Liver (tissue), 9 donors: Measurements from ENCODE around the gene KIAA0586. TPM values are rescaled to one million over a fixed set of nuclear protein-coding genes. Genes with fewer than 3 reads are reported as not detected.

Experiments used
- DNase-seq: peaks from one replicate; pipeline ENCODE4 v3.0.0-alpha.2; 2017; ENCODE audit warnings: low spot score
- H3K27ac ChIP-seq, 2 donors: one replicate each; pipeline ENCODE4 v1.7.0; 2013; ENCODE audit warnings: inconsistent platforms in 2 of 2, low read length in 2 of 2, control low read depth in 1 of 2, low read depth in 1 of 2, mild to moderate bottlenecking in 1 of 2
- H3K27me3 ChIP-seq, 4 donors: one replicate each; pipeline versions ENCODE4 v1.6.1 to v1.7.0; 2013; ENCODE audit warnings: low read length in 3 of 4, inconsistent platforms in 1 of 4, mild to moderate bottlenecking in 1 of 4, moderate library complexity in 1 of 4; ENCODE audit not compliant: control insufficient read depth in 4 of 4, insufficient read depth in 4 of 4
- H3K36me3 ChIP-seq, 4 donors: one replicate each; pipeline versions ENCODE4 v1.6.1 to v1.7.0; 2013; ENCODE audit warnings: low read length in 3 of 4, mild to moderate bottlenecking in 3 of 4, low read depth in 1 of 4, moderate library complexity in 1 of 4; ENCODE audit not compliant: control insufficient read depth in 4 of 4, insufficient read depth in 3 of 4
- H3K4me1 ChIP-seq, 4 donors: one replicate each; pipeline versions ENCODE4 v1.6.1 to v1.7.0; 2013; ENCODE audit warnings: low read length in 3 of 4, mild to moderate bottlenecking in 3 of 4, moderate library complexity in 1 of 4; ENCODE audit not compliant: control insufficient read depth in 4 of 4, insufficient read depth in 4 of 4
- H3K4me3 ChIP-seq, 3 donors: one replicate each; pipeline versions ENCODE4 v1.6.1 to v1.7.0; 2013; ENCODE audit warnings: low read length in 3 of 3, control low read depth in 1 of 3, low read depth in 1 of 3, mild to moderate bottlenecking in 1 of 3
- H3K9ac ChIP-seq, 2 donors: one replicate each; pipeline ENCODE4 v1.7.0; 2013; ENCODE audit warnings: low read length in 2 of 2, mild to moderate bottlenecking in 2 of 2, moderate library complexity in 2 of 2, control low read depth in 1 of 2, low read depth in 1 of 2
- H3K9me3 ChIP-seq, 4 donors: one replicate each; pipeline versions ENCODE4 v1.6.1 to v1.7.0; 2013; ENCODE audit warnings: low read length in 3 of 4; ENCODE audit not compliant: control insufficient read depth in 4 of 4
- HNF4A ChIP-seq, 2 donors: conservative IDR thresholded peaks; 2 replicates each; pipeline ENCODE4 v1.6.1; 2016; ENCODE audit warnings: antibody characterized with exemption in 2 of 2, mild to moderate bottlenecking in 2 of 2
- HNF4G ChIP-seq: IDR thresholded peaks from 2 replicates; pipeline ENCODE4 v1.6.1; 2016; ENCODE audit warnings: antibody characterized with exemption
- RAD21 ChIP-seq, 2 donors: IDR thresholded peaks; 2 replicates each; pipeline ENCODE4 v1.6.1; 2016; ENCODE audit warnings: antibody characterized with exemption in 2 of 2, mild to moderate bottlenecking in 2 of 2
- TAF1 ChIP-seq: conservative IDR thresholded peaks from 2 replicates; pipeline ENCODE4 v1.6.1; 2016; ENCODE audit warnings: antibody characterized with exemption, mild to moderate bottlenecking
- YY1 ChIP-seq: IDR thresholded peaks from 2 replicates; pipeline ENCODE4 v1.6.1; 2016; ENCODE audit warnings: antibody characterized with exemption, mild to moderate bottlenecking
- WGBS: extraction: QIAGEN DNeasy Blood & Tissue Kit; methylation state at CpG from one replicate; pipeline ENCODE4 v1.1.7; 2013; 5-methylcytosine and 5-hydroxymethylcytosine counted together
- polyA plus RNA-seq, 2 donors: library from polyadenylated mRNA; stranded (reverse) in 1 of 2; unstranded in 1 of 2; fragments of 200-250 nt in 1 of 2; fragments of >200 nt in 1 of 2; fragmentation: Nextera tagmentation in 1 of 2; extraction: Ambion mirVana in 1 of 2; gene quantifications; one replicate each; pipeline versions ENCODE4 v1.2.1 to v1.2.3, GENCODE V29; 2013 to 2015
- total RNA-seq, 2 donors: library from RNA; depleted of rRNA; stranded (reverse); fragments of >200 nt; gene quantifications; one replicate each; pipeline ENCODE4 v1.2.3, GENCODE V29; 2014
- TF ChIP-seq, protein P1 (sequence below): IDR thresholded peaks from 2 replicates; pipeline ENCODE4 v1.6.1; 2016; ENCODE audit warnings: antibody characterized with exemption
- TF ChIP-seq, protein P2 (sequence below): fragments of 150-350 bp; IDR thresholded peaks from 2 replicates; pipeline ENCODE4 v1.5.1; 2017; ENCODE audit warnings: improper control_type of control experiment, low read depth, low read length; ENCODE audit not compliant: missing input control
- TF ChIP-seq, protein P3 (sequence below): IDR thresholded peaks from 2 replicates; pipeline ENCODE4 v1.6.1; 2016; ENCODE audit warnings: antibody characterized with exemption, mild to moderate bottlenecking
- TF ChIP-seq, protein P4 (sequence below): IDR thresholded peaks from 2 replicates; pipeline ENCODE4 v1.6.1; 2016; ENCODE audit warnings: antibody characterized with exemption
- donor health status: healthy.
- donor health status: healthy.
- donor health status: healthy.
- donor health status: healthy.
- donor health status: healthy.

KIAA0586 gene
- total and polyA plus RNA-seq, 4 donors, result 3.6 to 18.2 (median 7.8) TPM

DNA sequence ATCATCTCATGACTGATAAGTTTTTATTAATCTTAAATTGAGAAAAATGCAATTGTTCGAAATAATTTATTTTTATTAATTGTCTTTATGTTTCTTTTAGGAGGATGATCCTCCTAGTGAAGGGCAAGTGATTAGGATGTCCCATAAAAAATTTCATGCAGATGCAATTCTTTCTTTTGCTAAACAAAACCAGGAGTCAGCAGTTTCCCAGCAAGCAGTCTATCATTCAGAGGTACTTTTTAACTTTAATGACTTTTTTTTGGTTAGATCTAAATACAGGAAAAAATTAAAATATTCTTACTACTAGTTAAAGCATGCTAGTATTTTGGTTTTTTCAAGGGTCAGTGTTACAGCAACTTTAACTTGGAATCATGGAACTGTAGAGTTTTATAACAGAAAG, 64.5 kb downstream of the KIAA0586 start (continued):
- TF ChIP-seq, protein P1, sequence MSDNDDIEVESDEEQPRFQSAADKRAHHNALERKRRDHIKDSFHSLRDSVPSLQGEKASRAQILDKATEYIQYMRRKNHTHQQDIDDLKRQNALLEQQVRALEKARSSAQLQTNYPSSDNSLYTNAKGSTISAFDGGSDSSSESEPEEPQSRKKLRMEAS, result no peak
- TF ChIP-seq HNF4A (conservative IDR thresholded peaks at IDR 0.05), result no peak

DNA sequence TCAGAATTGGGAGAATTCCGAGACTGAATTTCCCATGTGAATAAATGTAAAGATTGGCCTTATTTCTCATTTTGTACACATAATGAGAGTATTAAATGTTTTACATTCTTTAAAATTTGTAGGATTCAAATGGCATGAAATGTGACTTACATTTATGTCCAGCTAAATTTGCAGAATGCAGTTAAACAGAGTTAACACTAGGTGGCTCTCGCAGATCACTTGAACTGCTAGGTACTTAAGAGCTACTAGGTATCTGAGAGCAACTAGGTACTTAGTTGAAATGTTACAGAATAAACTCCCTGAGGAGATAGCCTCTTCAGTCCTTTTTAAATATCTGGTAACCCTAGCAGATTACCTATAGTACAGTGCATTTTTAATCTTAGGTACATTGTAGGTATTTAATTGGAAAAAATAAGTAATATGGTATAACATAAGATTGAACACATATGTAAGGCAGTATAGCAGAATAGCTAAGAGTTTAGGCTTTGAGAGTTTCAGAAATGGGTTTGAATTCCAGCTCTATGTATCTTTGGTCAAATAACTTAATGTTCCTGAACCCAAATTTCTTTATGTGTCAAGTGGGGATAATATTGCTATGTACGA, 73.8 kb downstream of the KIAA0586 start:
- no peak overlapping the region for H3K27ac ChIP-seq
- no peak overlapping the region for H3K4me3 ChIP-seq
- no peaks in the 10 kb centered on the region for H3K9me3 ChIP-seq
- TF ChIP-seq YY1 (no peak), RAD21 (IDR thresholded peaks at IDR 0.05) (peak; percentile 86 to 91)
- TF ChIP-seq, protein P2, sequence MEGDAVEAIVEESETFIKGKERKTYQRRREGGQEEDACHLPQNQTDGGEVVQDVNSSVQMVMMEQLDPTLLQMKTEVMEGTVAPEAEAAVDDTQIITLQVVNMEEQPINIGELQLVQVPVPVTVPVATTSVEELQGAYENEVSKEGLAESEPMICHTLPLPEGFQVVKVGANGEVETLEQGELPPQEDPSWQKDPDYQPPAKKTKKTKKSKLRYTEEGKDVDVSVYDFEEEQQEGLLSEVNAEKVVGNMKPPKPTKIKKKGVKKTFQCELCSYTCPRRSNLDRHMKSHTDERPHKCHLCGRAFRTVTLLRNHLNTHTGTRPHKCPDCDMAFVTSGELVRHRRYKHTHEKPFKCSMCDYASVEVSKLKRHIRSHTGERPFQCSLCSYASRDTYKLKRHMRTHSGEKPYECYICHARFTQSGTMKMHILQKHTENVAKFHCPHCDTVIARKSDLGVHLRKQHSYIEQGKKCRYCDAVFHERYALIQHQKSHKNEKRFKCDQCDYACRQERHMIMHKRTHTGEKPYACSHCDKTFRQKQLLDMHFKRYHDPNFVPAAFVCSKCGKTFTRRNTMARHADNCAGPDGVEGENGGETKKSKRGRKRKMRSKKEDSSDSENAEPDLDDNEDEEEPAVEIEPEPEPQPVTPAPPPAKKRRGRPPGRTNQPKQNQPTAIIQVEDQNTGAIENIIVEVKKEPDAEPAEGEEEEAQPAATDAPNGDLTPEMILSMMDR, result peak; percentile 82
- H3K9ac ChIP-seq, result no peak overlapping the region
- WGBS, result 51% methylated on average over 3 of the region's 3 CpGs
- H3K4me1 ChIP-seq, result no peaks in the 10 kb centered on the region
- H3K27me3 ChIP-seq, result no peaks in the 10 kb centered on the region
- peaks cover 5 to 17% (median 7%) of the 10 kb centered on the region in 4 donors for H3K36me3 ChIP-seq
- DNase-seq, result no peak

DNA sequence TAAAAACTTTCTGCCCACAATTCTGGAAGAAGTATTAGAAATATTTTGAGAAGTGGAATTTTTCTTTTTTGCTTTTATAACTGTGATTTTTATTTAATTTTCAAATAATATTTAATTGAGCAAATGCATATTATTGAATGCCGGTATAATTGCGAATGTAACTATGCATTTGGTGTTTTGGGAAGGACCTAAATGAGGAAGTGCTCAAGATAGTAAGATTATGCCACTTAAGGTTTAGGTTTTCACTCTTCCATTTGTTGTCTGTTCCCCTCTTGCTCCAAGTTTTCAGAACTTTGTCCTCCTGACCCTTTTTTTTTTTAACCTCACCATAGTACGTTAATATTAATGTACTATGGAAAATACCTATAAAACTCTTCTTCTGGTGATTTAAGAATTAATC, 85.8 kb downstream of the KIAA0586 start:
- TF ChIP-seq YY1, result no peak
- TF ChIP-seq, protein P3, sequence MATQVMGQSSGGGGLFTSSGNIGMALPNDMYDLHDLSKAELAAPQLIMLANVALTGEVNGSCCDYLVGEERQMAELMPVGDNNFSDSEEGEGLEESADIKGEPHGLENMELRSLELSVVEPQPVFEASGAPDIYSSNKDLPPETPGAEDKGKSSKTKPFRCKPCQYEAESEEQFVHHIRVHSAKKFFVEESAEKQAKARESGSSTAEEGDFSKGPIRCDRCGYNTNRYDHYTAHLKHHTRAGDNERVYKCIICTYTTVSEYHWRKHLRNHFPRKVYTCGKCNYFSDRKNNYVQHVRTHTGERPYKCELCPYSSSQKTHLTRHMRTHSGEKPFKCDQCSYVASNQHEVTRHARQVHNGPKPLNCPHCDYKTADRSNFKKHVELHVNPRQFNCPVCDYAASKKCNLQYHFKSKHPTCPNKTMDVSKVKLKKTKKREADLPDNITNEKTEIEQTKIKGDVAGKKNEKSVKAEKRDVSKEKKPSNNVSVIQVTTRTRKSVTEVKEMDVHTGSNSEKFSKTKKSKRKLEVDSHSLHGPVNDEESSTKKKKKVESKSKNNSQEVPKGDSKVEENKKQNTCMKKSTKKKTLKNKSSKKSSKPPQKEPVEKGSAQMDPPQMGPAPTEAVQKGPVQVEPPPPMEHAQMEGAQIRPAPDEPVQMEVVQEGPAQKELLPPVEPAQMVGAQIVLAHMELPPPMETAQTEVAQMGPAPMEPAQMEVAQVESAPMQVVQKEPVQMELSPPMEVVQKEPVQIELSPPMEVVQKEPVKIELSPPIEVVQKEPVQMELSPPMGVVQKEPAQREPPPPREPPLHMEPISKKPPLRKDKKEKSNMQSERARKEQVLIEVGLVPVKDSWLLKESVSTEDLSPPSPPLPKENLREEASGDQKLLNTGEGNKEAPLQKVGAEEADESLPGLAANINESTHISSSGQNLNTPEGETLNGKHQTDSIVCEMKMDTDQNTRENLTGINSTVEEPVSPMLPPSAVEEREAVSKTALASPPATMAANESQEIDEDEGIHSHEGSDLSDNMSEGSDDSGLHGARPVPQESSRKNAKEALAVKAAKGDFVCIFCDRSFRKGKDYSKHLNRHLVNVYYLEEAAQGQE, result no peak
- TF ChIP-seq, protein P4, sequence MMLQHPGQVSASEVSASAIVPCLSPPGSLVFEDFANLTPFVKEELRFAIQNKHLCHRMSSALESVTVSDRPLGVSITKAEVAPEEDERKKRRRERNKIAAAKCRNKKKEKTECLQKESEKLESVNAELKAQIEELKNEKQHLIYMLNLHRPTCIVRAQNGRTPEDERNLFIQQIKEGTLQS, result no peak
- TF ChIP-seq RAD21 (IDR thresholded peaks at IDR 0.05), result no peak
- no peak for TF ChIP-seq TAF1
- TF ChIP-seq HNF4G, result no peak
- Histone ChIP-seq H3K9ac (no peak overlapping the region), H3K27ac (no peak overlapping the region), H3K36me3 (peaks cover 0 to 8% (median 6%) of the 10 kb centered on the region in 4 donors), H3K4me1 (peaks cover 0 to 2% (median 0%) of the 10 kb centered on the region in 4 donors), H3K27me3 (no peaks in the 10 kb centered on the region), H3K4me3 (no peak overlapping the region), H3K9me3 (no peaks in the 10 kb centered on the region)
- WGBS, result 97% methylated on average over 3 of the region's 3 CpGs
- DNase-seq, result no peak
